ENCODE measurements around the gene RPTOR.

DNA sequence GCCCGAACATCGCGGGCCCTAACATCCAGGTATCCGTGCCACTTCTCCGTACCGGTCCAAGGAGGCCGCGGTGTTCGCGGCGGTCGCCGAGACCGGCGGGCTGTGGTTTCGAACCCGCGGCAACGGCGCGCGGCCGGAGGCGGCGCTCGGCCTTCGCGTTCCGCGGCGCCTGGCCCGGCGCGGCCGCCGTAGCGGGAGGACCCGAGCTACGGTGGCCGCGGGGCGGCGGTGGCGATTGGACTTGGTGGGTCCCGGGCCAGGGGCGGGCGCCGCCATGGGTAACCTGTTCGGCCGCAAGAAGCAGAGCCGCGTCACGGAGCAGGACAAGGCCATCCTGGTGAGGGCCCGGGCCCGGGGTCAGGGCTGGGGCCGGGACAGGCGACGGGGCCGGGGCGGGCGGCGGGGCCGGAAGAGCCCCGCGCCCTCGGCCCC is 447.0 kb downstream of the RPTOR start, which contains the start of gene CHMP6:
- TF ChIP-seq, protein P1, sequence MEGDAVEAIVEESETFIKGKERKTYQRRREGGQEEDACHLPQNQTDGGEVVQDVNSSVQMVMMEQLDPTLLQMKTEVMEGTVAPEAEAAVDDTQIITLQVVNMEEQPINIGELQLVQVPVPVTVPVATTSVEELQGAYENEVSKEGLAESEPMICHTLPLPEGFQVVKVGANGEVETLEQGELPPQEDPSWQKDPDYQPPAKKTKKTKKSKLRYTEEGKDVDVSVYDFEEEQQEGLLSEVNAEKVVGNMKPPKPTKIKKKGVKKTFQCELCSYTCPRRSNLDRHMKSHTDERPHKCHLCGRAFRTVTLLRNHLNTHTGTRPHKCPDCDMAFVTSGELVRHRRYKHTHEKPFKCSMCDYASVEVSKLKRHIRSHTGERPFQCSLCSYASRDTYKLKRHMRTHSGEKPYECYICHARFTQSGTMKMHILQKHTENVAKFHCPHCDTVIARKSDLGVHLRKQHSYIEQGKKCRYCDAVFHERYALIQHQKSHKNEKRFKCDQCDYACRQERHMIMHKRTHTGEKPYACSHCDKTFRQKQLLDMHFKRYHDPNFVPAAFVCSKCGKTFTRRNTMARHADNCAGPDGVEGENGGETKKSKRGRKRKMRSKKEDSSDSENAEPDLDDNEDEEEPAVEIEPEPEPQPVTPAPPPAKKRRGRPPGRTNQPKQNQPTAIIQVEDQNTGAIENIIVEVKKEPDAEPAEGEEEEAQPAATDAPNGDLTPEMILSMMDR (IDR thresholded peaks at IDR 0.05 in 4 of 5, conservative IDR thresholded peaks at IDR 0.05 in 1 of 5), result peak in 3 of 5 experiments; percentile 51 to 82 (median 74)
- peak; percentile 35 to 56 for TF ChIP-seq POLR2A (IDR thresholded peaks at IDR 0.05)

Data from gastrocnemius medialis (tissue), 4 donors.